NCI-H524 treated with DMSO at 0.1 percent for 48 hours (cell line): ENCODE measurements around the gene TRIM66.

ENCODE experiments used
- DNase-seq: peaks from one replicate; lab custom pipeline; 2025; lab: John Stamatoyannopoulos, UW

TRIM66 gene

GRCh38 chr11:8682303-8683114, at the start of gene TRIM66, which contains the start of gene RPL27A:
Gene TRIM66, minus strand, starts transcription at chr11:8682665. Its CDS starts 10,391 bp downstream, at chr11:8672274.
Gene RPL27A, plus strand, starts transcription at chr11:8682792. Its CDS starts 22 bp downstream, at chr11:8682814.
- DNase-seq: peak; percentile 48

- no peak for DNase-seq
Measured at GRCh38 chr11:8731647-8732323, 49.3 kb upstream of the TRIM66 start.

GRCh38 chr11:8730697-8731020, 48.2 kb upstream of the TRIM66 start:
- no peak for DNase-seq

- DNase-seq: no peak
Measured at GRCh38 chr11:8729837-8730696, 47.6 kb upstream of the TRIM66 start.

- no peak for DNase-seq
Measured at GRCh38 chr11:8729067-8729466, 46.6 kb upstream of the TRIM66 start.

- no peak for DNase-seq
Measured at GRCh38 chr11:8728563-8728962, 46.1 kb upstream of the TRIM66 start.

- DNase-seq: no peak
Measured at GRCh38 chr11:8726395-8726794, 43.9 kb upstream of the TRIM66 start.

- no peak for DNase-seq
Measured at GRCh38 chr11:8724682-8725081, 42.2 kb upstream of the TRIM66 start.

- no peak for DNase-seq
Measured at GRCh38 chr11:8723711-8724110, 41.2 kb upstream of the TRIM66 start.

- no peak for DNase-seq
Measured at GRCh38 chr11:8722809-8723208, 40.3 kb upstream of the TRIM66 start.

- DNase-seq: no peak
Measured at GRCh38 chr11:8721609-8722500, 39.4 kb upstream of the TRIM66 start.

- no peak for DNase-seq
Measured at GRCh38 chr11:8720868-8721608, 38.6 kb upstream of the TRIM66 start.

GRCh38 chr11:8720352-8720751, 37.9 kb upstream of the TRIM66 start:
- DNase-seq: no peak

GRCh38 chr11:8719721-8720120, 37.3 kb upstream of the TRIM66 start:
- DNase-seq: no peak

GRCh38 chr11:8719211-8719649, 36.8 kb upstream of the TRIM66 start:
- no peak for DNase-seq

- no peak for DNase-seq
Measured at GRCh38 chr11:8717876-8718753, 35.6 kb upstream of the TRIM66 start.

GRCh38 chr11:8717544-8717875, 35.0 kb upstream of the TRIM66 start:
- no peak for DNase-seq

- DNase-seq: no peak
Measured at GRCh38 chr11:8715501-8715900, 33.0 kb upstream of the TRIM66 start.

- no peak for DNase-seq
Measured at GRCh38 chr11:8714622-8715225, 32.3 kb upstream of the TRIM66 start.
